G401 (cell line): ENCODE data around the gene CCL21. TPM values are rescaled to one million over a fixed set of nuclear protein-coding genes. Genes with fewer than 3 reads are reported as not detected.
A peak's percentile ranks its signal among the peaks of the same experiment; 100 is the strongest.

Experiments
- DNase-seq: peaks from one replicate; pipeline ENCODE4 v3.0.0-alpha.2; 2015; ENCODE audit warnings: low spot score
- in situ Hi-C: cut with HindIII; loops from 2 replicates; pipeline ENCODE4 v1.10.0; 2016; ENCODE audit warnings: low sequenced_read_pairs, mixed read lengths
- total RNA-seq: library from RNA; depleted of rRNA; stranded (reverse); fragments of >200 nt; shearing (Covaris generic); gene quantifications from 2 replicates; pipeline ENCODE4 v1.2.3, GENCODE V29; 2014

CCL21 gene
- total RNA-seq, 1 experiment from 2014 or later: not detected

DNA sequence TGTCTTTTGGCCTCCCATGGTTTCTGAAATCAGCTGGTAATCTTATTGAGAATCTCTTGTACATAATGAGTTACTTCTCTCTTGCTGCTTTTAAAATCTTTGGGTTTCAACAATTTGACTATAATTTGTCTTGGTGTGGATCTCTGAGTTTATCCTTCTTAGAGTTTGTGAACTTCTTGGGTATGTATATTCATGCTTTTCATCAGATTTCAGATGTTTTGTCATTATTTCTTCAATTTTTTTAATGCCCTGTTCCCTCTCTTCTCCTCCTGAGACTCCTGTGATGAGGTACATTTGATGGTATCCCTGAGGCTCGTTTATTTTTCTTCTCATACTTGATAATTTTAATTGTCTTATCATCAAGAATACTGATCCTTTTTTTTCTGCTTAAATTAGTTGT is 2.2 kb upstream of the CCL21 start:
- no peak for DNase-seq
- in situ Hi-C loops: no loop called here

GRCh38 chr9:34709196-34709978 is 549 bp downstream of the CCL21 start:
- in situ Hi-C loops: no loop called here
- no peak for DNase-seq

GRCh38 chr9:34707130-34707529 is 2.8 kb downstream of the CCL21 start:
- in situ Hi-C loops: no loop called here
- DNase-seq: no peak

GRCh38 chr9:34701769-34702736 is 7.9 kb downstream of the CCL21 start:
- DNase-seq: peak; percentile 83
- in situ Hi-C loops: no loop called here

DNA sequence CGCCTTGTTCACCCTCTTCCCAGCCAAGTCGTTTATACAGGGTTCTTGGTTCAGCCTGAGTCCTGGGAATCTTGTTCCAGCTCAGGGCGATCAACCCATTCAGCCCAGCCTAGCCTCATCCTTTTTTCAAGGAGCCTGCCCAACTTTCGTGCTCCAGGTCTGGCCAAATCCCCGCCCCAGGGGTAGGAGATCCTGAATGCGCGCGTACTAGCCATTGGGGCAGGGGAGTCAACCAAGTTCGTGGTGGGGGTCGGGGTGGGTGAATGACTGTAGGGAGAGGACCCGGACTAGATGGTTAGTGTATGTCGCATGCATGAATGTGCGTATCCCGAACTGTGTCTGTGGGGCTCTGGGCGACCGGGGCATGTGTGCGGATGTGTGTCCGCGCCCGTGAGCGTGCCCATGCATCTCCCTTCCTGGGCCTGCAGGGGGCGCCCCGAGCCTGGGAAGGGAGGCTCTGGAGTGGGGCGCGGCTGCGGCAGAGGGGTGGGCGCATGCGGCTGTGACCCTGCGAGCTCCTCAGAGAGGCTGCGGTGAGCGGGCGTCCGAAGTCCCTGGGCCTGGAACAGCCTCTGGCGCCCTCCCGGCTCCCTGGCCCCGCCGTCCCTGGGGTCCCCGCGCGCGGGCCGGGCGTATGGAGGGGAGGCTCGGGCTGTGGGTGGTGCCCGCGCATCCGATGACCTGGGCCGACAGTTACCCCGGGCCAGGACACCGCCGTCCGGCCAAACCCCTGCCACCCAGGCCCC is 8.7 kb downstream of the CCL21 start:
- peak; percentile 74 for DNase-seq
- in situ Hi-C loops: no loop called here

DNA sequence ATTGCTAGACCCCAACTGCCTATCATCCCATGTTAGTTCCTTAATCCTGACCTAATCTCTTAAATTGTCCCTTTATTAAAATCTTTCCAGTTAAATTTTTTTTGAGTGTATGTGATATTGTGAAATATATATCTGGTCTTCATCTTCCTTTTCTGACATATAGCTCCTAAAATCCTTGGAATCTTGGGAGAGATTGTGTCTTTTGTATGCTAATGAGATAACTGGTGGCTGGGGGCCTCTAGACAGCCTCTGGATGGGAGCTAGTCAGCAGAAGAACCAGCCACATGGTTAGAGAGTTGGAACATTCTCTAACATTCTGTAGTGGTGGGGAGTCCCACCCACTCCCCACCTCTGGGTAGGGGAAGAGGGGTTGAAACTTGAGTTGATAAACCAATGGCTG is 15.1 kb downstream of the CCL21 start:
- no peak for DNase-seq
- in situ Hi-C loops: no loop called here

GRCh38 chr9:34693560-34693959 is 16.4 kb downstream of the CCL21 start:
- in situ Hi-C loops: no loop called here
- DNase-seq: no peak

DNA sequence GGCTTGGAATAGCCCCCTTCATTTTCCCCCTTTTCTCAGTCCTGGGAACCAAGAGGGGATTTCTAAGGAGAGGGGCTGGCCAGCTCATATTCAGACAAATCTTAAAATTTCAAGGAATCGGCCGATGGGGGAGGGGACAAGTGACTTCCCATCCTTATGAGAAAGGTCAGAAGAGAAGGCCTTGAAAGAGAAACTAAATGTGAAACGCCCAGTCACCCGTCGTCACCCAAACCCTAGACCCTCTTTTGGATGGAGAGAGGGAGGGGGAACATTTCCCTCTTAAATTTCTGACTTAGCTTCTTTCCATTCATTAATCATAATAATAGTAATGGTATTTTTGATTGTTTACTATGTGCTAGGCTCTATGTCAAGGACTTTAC is 18.0 kb downstream of the CCL21 start:
- no peak for DNase-seq
- in situ Hi-C loops: no loop called here

- DNase-seq: no peak
- in situ Hi-C loops: no loop called here
Observed at GRCh38 chr9:34690983-34691935, 18.7 kb downstream of the CCL21 start, which contains the start of gene CCL19. TSS of gene CCL19 (minus strand) at chr9:34691276. CDS start at chr9:34691139, 137 bp downstream.

GRCh38 chr9:34689512-34689911 is 20.4 kb downstream of the CCL21 start:
- in situ Hi-C loops: no loop called here
- DNase-seq: no peak

DNA sequence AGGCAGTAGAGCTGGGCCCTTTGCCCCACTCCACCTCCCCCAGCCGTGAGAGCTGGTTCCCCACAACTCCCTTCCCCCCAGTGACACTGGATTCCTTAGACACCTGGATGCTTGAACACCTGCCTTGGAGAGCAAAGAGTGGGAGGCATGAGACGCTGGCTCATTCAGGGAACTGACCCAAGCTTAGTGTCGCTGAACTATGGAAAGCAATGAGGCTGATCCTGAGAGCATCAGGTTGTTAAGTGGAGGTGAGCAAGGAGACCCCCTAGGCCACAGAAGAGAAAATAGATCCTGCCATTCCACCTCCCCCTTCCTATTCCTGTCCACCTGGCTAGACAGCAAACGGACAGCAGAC is 20.8 kb downstream of the CCL21 start:
- no peak for DNase-seq
- in situ Hi-C loops: no loop called here

GRCh38 chr9:34688329-34689115 is 21.4 kb downstream of the CCL21 start:
- DNase-seq: no peak
- in situ Hi-C loops: no loop called here

- no peak for DNase-seq
- in situ Hi-C loops: no loop called here
Observed at GRCh38 chr9:34687276-34688030, 22.5 kb downstream of the CCL21 start.

GRCh38 chr9:34686732-34687131 is 23.2 kb downstream of the CCL21 start:
- DNase-seq: no peak
- in situ Hi-C loops: no loop called here

DNA sequence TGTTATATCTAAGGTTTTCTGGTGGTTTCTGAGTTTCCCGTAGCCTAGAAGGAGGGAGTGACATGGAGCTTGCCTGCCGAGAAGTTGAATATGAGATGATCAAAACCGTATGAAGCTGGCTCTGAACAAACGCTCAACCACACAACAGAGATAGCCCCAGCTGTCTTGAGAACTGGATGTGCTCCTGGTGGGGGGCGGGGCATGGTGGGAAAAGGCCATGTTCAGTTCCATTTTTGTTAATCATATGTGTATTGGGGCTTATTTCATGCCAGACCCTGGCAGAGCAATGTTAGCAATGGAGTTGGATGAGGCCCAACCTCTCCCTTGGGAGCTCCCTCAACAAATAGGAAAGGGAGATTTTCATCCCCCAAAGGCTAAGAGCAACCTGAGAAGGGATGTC is 23.7 kb downstream of the CCL21 start:
- in situ Hi-C loops: no loop called here
- no peak for DNase-seq

GRCh38 chr9:34685591-34685990 is 24.3 kb downstream of the CCL21 start:
- in situ Hi-C loops: no loop called here
- DNase-seq: no peak

DNA sequence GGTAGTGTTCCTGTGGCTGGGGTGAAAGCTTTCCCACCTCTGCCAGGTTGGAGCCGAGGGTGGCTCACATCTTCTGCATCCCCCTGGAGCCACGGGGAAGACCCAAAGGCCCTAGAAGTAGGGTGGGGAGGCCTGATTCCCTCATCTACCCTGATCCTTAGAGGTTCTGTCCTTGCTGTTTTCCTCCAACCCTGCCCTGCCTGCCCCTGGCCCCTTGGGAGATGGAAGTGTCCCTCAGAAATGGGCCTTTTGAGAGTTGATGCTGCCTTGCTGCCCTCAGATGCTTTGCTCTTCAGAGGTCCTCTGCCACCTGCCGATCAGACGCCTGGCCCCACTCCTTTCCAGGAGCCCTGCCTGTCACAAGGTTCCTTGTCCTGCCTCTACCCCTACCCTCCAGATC is 25.1 kb downstream of the CCL21 start:
- DNase-seq: no peak
- in situ Hi-C loops: no loop called here
